ENCODE measurements around the gene GLMP. TPM values are rescaled to one million over a fixed set of nuclear protein-coding genes. Genes with fewer than 3 reads are reported as not detected.

The GLMP gene, protein sequence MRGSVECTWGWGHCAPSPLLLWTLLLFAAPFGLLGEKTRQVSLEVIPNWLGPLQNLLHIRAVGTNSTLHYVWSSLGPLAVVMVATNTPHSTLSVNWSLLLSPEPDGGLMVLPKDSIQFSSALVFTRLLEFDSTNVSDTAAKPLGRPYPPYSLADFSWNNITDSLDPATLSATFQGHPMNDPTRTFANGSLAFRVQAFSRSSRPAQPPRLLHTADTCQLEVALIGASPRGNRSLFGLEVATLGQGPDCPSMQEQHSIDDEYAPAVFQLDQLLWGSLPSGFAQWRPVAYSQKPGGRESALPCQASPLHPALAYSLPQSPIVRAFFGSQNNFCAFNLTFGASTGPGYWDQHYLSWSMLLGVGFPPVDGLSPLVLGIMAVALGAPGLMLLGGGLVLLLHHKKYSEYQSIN
- total RNA-seq: 10 to 100 TPM; 27.0 to 47.8 (median 37.5) TPM

DNA sequence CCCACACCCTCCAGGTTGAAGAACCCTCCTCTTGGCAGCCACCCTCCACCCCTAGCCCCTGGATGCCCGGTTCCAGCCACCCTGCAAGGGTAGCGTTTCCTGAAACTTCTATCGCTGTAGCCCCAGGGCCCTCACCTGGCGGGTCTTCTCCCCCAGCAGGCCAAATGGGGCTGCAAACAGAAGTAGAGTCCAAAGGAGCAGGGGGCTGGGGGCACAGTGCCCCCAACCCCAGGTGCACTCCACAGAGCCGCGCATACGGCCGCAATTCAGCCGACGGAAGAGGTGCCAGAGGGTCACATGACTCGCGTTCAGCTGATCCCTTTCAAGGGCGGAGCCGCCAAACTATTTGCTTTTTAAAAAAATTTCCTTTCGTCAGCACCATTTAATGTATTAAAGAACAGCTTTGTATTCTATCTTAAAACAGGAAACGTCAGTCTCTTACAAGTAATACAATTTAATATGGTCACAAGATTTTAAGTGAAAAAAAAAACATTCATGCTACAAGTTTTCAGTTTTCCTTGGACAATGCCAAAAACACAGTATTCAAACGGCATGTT lies at the start of gene GLMP:
TSS of gene GLMP (minus strand) at position 289 of the 557 bp plus-strand sequence. CDS start at position 255, 34 bp downstream.
- intact Hi-C loops (cut with DNase I): no loop called here
- Histone ChIP-seq H3K4me3 (peak within 1 kb of the TSS; percentile 70 to 77 (median 75)), H3K36me3 (peaks cover 0 to 20% (median 5%) of the 10 kb centered on the region in 4 donors), H3K27me3 (no peaks in the 10 kb centered on the region), H3K4me1 (peaks cover 12 to 52% (median 40%) of the 10 kb centered on the region in 4 donors), H3K27ac (replicated peaks in 1 of 4) (peak within 1 kb of the TSS; percentile 68 to 74 (median 72)), H3K9me3 (no peaks in the 10 kb centered on the region)
- TF ChIP-seq POLR2A (IDR thresholded peaks at IDR 0.05; ENCODE audit: low read depth): no peak
- TF ChIP-seq POLR2AphosphoS5 (IDR thresholded peaks at IDR 0.05): peak; percentile 59 to 74
- DNase-seq (ENCODE audit: extremely low spot score): no peak
- under 1% methylated on average over 11 of the region's 17 CpGs for WGBS

DNA sequence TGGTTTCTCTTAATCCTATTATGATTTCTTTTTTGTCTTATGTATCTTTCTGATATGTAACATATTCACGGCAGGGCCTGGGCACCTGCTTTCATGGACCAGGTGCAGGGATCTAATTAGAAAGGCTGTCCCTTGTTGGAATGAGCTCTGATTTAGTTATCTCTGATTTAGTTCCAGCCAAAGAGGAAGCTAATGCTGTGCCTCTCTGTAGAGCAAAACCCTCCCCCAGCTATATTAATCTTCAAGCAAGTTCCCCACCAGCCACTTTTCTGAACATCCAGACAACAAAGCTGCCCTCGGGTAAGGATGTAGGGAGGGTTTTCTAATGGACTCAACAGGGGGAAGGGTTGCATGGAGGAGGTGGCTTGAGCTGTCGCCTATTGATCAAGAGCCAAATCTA lies 48.9 kb upstream of the GLMP start:
- WGBS: 72% methylated on average over 3 of the region's 3 CpGs

DNA sequence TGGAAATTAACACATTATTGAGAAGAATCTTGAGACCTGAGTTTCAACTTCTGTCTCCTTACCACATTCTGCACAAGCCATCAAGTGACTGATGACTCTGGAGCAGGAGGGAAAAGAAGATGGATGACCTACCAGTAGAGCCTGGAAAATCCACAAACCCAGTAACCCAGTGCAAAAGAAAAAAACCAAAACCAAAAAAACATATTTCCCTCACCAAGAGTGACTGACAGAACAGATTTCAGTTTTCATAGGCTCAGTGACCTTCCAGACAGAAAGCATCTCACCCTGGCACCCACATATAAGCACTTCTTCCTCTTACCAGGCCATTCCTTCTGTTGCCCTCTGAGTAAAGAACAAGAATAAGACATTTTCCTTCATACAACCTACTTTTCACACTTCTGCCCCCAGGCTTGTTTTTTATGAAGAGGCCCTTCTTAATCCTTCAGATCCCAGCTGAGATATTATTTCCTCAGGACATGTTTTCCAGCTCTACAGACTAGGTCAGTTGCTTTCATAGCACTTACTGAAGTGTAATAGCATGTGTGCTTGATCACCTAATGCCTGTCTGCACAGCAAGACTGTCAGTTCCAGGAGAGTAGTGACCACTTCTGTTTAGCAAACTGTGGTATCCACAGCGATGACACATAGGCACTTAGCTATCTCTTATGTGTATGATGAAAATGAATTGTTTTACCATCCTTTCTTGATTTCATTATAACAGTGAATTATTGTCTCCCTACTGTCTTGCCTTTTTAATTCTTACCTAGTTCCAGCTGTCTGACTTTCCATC lies 46.9 kb upstream of the GLMP start:
- 83% methylated on average over 1 of the region's 1 CpG for WGBS
- no peak for DNase-seq (ENCODE audit: extremely low spot score)
- Histone ChIP-seq H3K27ac (replicated peaks in 1 of 4) (no peak overlapping the region), H3K27me3 (peaks cover 0 to 8% (median 0%) of the 10 kb centered on the region in 4 donors), H3K9me3 (no peaks in the 10 kb centered on the region), H3K36me3 (no peaks in the 10 kb centered on the region), H3K4me3 (no peak overlapping the region), H3K4me1 (peaks cover 0 to 3% (median 2%) of the 10 kb centered on the region in 4 donors)
- TF ChIP-seq POLR2AphosphoS5 (IDR thresholded peaks at IDR 0.05) (no peak), POLR2A (IDR thresholded peaks at IDR 0.05; ENCODE audit: low read depth) (no peak), EP300 (IDR thresholded peaks at IDR 0.05) (no peak)
- TF ChIP-seq, protein P1, sequence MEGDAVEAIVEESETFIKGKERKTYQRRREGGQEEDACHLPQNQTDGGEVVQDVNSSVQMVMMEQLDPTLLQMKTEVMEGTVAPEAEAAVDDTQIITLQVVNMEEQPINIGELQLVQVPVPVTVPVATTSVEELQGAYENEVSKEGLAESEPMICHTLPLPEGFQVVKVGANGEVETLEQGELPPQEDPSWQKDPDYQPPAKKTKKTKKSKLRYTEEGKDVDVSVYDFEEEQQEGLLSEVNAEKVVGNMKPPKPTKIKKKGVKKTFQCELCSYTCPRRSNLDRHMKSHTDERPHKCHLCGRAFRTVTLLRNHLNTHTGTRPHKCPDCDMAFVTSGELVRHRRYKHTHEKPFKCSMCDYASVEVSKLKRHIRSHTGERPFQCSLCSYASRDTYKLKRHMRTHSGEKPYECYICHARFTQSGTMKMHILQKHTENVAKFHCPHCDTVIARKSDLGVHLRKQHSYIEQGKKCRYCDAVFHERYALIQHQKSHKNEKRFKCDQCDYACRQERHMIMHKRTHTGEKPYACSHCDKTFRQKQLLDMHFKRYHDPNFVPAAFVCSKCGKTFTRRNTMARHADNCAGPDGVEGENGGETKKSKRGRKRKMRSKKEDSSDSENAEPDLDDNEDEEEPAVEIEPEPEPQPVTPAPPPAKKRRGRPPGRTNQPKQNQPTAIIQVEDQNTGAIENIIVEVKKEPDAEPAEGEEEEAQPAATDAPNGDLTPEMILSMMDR (IDR thresholded peaks at IDR 0.05): no peak
- intact Hi-C loops (cut with DNase I): no loop called here

More for the DNA sequence above, 48.9 kb upstream of the GLMP start:
- Histone ChIP-seq H3K4me3 (no peak overlapping the region), H3K27ac (replicated peaks in 1 of 4) (no peak overlapping the region), H3K9me3 (no peaks in the 10 kb centered on the region), H3K36me3 (no peaks in the 10 kb centered on the region), H3K27me3 (peaks cover 0 to 8% (median 0%) of the 10 kb centered on the region in 4 donors), H3K4me1 (no peaks in the 10 kb centered on the region)
- intact Hi-C loops (cut with DNase I): no loop called here
- no peak for DNase-seq (ENCODE audit: extremely low spot score)
- TF ChIP-seq, protein P1 (IDR thresholded peaks at IDR 0.05): no peak
- TF ChIP-seq EP300 (IDR thresholded peaks at IDR 0.05): no peak
- TF ChIP-seq POLR2A (IDR thresholded peaks at IDR 0.05; ENCODE audit: low read depth): no peak
- TF ChIP-seq POLR2AphosphoS5 (IDR thresholded peaks at IDR 0.05): no peak

DNA sequence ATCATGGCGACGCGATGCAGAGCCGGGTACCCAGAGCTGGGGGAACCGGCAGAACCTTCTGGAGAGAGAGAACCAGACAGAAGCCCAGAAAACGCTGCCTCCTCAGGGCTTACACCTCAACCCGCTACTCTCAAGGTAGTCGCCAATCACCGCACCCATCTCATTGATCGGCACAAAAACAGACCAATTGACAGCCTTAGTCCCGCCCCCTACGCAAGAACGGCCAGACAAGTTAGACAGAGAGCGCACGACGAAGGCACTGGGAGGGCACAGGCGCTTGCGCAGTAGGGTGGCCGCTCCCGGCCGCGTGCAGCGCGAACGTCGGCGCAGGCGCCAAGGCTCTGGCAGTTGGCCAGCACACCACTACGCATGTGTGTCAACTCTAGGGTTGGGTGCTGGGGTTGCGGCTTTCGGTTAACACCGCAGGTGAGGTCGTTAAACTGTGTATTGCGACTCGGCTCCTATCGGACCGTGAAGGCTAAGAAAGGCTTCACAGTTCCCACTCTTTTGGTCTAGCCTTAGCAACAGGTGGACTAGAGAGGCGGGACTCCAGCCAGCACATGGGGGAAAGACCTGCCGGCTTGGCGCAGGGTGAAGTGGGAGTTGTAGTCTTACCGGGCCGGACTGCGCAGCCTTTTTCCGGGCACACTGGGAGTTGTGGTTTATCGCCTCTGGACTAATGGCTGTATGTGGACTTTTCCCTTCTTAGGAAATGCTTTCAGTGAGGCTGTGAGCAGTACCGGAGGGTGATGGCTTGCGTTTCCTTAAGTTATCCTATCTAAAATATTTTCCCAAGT lies 42.9 kb upstream of the GLMP start, which contains the start of the genes CCT3 and TSACC:
TSS of gene CCT3 (minus strand) at position 113 of the 797 bp plus-strand sequence. CDS start at position 5, 108 bp downstream.
TSS of gene TSACC (plus strand) at position 347 of the 797 bp plus-strand sequence. CDS start 1,232 bp downstream, outside the sequence.
- TF ChIP-seq POLR2AphosphoS5 (IDR thresholded peaks at IDR 0.05) (peak; percentile 87 to 89), EP300 (IDR thresholded peaks at IDR 0.05) (no peak)
- TF ChIP-seq, protein P1 (IDR thresholded peaks at IDR 0.05): no peak
- WGBS: under 1% methylated on average over 27 of the region's 47 CpGs
- H3K27me3 ChIP-seq: no peaks in the 10 kb centered on the region

More for the DNA sequence above, 42.9 kb upstream of the GLMP start, which contains the start of the genes CCT3 and TSACC:
- peaks cover 19 to 29% (median 25%) of the 10 kb centered on the region in 4 donors for H3K4me1 ChIP-seq
- H3K4me3 ChIP-seq: peak within 1 kb of the TSS; percentile 78 to 94 (median 88)
- peaks cover 9 to 24% (median 23%) of the 10 kb centered on the region in 4 donors for H3K36me3 ChIP-seq
- peak within 1 kb of the TSS; percentile 82 to 90 (median 89) for H3K27ac ChIP-seq (replicated peaks in 1 of 4)
- H3K9me3 ChIP-seq: no peaks in the 10 kb centered on the region
- peak; percentile 100 for DNase-seq (ENCODE audit: extremely low spot score)
- intact Hi-C loops (cut with DNase I): no loop called here
